Smooth muscle cell (in vitro differentiated cells): ENCODE measurements around the gene ASCL5. TPM values are rescaled to one million over a fixed set of nuclear protein-coding genes. Genes with fewer than 3 reads are reported as not detected.

Source experiments
- DNase-seq: peaks from one replicate; lab custom pipeline; 2025; ENCODE audit not compliant: unreplicated experiment; lab: John Stamatoyannopoulos, UW
- H2AFZ ChIP-seq: fragments of 200-600 bp; sonication (generic); 2 replicates; pipeline ENCODE4 v1.6.0; 2016; ENCODE audit warnings: antibody characterized with exemption, low read depth, mild to moderate bottlenecking
- H3F3A ChIP-seq: fragments of 200-600 bp; sonication (generic); 2 replicates; pipeline ENCODE4 v1.6.0; 2017; ENCODE audit warnings: antibody characterized with exemption, low read depth
- H3K27ac ChIP-seq: fragments of 200-600 bp; sonication (generic); 2 replicates; pipeline ENCODE4 v1.5.1; 2016; ENCODE audit warnings: low read depth, mild to moderate bottlenecking
- H3K27me3 ChIP-seq: fragments of 200-600 bp; sonication (generic); 2 replicates; pipeline ENCODE4 v1.6.1; 2016; ENCODE audit warnings: low read depth, mild to moderate bottlenecking
- H3K36me3 ChIP-seq: fragments of 200-600 bp; sonication (generic); 2 replicates; pipeline ENCODE4 v1.5.1; 2016; ENCODE audit warnings: low read depth
- H3K4me1 ChIP-seq: fragments of 200-600 bp; sonication (generic); 2 replicates; pipeline ENCODE4 v1.5.1; 2016; ENCODE audit warnings: low read depth
- H3K4me2 ChIP-seq: fragments of 200-600 bp; sonication (generic); 2 replicates; pipeline ENCODE4 v1.6.0; 2016; ENCODE audit warnings: mild to moderate bottlenecking
- H3K4me3 ChIP-seq: fragments of 200-600 bp; sonication (generic); 2 replicates; pipeline ENCODE4 v1.5.1; 2016; ENCODE audit warnings: mild to moderate bottlenecking
- H3K79me2 ChIP-seq: fragments of 200-600 bp; sonication (generic); 2 replicates; pipeline ENCODE4 v1.6.0; 2016; ENCODE audit warnings: low read depth, mild to moderate bottlenecking
- H3K9ac ChIP-seq: fragments of 200-600 bp; sonication (generic); 2 replicates; pipeline ENCODE4 v1.6.0; 2016; ENCODE audit warnings: low read depth
- H3K9me3 ChIP-seq: fragments of 200-600 bp; sonication (generic); replicated peaks from 2 replicates; pipeline ENCODE4 v1.5.1; 2016; ENCODE audit warnings: low read depth
- H4K20me1 ChIP-seq: fragments of 200-600 bp; sonication (generic); 2 replicates; pipeline ENCODE4 v1.6.0; 2016; ENCODE audit warnings: low read depth
- CTCF ChIP-seq: fragments of 200-600 bp; sonication (generic); IDR thresholded peaks from 2 replicates; pipeline ENCODE4 v1.5.1; 2017; ENCODE audit warnings: borderline replicate concordance, mild to moderate bottlenecking, antibody characterized with exemption; ENCODE audit not compliant: insufficient read depth, poor library complexity, severe bottlenecking
- WGBS: methylation state at CpG from one replicate; pipeline ENCODE4 v1.1.7; 2016; ENCODE audit warnings: low lambda C conversion rate; 5-methylcytosine and 5-hydroxymethylcytosine counted together
- polyA plus RNA-seq: library from polyadenylated mRNA; unstranded; fragments of >200 nt; fragmentation: Nextera tagmentation; extraction: Ambion mirVana; gene quantifications from 2 replicates; pipeline ENCODE4 v1.2.1, GENCODE V29; 2016
- total RNA-seq: library from RNA; depleted of rRNA; stranded (reverse); fragments of >200 nt; gene quantifications from 2 replicates; pipeline ENCODE4 v1.2.3, GENCODE V29; 2014

Gene ASCL5
- total and polyA plus RNA-seq, 2 experiments from 2014 or later: not detected

- H3K27ac ChIP-seq: no peak overlapping the region
- no peak overlapping the region for H3K4me2 ChIP-seq
- WGBS: 92% methylated on average over 4 of the region's 4 CpGs
- no peak for TF ChIP-seq CTCF
- H3K9ac ChIP-seq: no peak overlapping the region
- DNase-seq: no peak
- no peaks in the 10 kb centered on the region for H3K9me3 ChIP-seq
- H3K4me3 ChIP-seq: no peak overlapping the region
- H4K20me1 ChIP-seq: no peaks in the 10 kb centered on the region
- H3K79me2 ChIP-seq: no peaks in the 10 kb centered on the region
- no peaks in the 10 kb centered on the region for H3K27me3 ChIP-seq
- H2AFZ ChIP-seq: no peak overlapping the region
- no peaks in the 10 kb centered on the region for H3K4me1 ChIP-seq
- H3K36me3 ChIP-seq: no peaks in the 10 kb centered on the region
- H3F3A ChIP-seq: peaks cover 18% of the 10 kb centered on the region
Observed at GRCh38 chr1:201172999-201173610, 46.1 kb upstream of the ASCL5 start.

- Histone ChIP-seq H4K20me1 (no peaks in the 10 kb centered on the region), H2AFZ (no peak overlapping the region), H3K9me3 (no peaks in the 10 kb centered on the region), H3K4me2 (no peak overlapping the region), H3K36me3 (no peaks in the 10 kb centered on the region), H3K4me1 (no peaks in the 10 kb centered on the region), H3K27me3 (no peaks in the 10 kb centered on the region), H3K79me2 (no peaks in the 10 kb centered on the region), H3K27ac (no peak overlapping the region), H3K4me3 (no peak overlapping the region), H3F3A (peaks cover 18% of the 10 kb centered on the region), H3K9ac (no peak overlapping the region)
- no peak for DNase-seq
- 59% methylated on average over 4 of the region's 4 CpGs for WGBS
- no peak for TF ChIP-seq CTCF
Observed at GRCh38 chr1:201172326-201172725, 45.3 kb upstream of the ASCL5 start.

GRCh38 chr1:201171063-201172036 lies 44.4 kb upstream of the ASCL5 start:
- peak; percentile 68 for DNase-seq
- H3K4me3 ChIP-seq: peak overlapping the region; percentile 61
- H3K36me3 ChIP-seq: no peaks in the 10 kb centered on the region
- H3K79me2 ChIP-seq: no peaks in the 10 kb centered on the region
- peaks cover 18% of the 10 kb centered on the region for H3F3A ChIP-seq
- H4K20me1 ChIP-seq: no peaks in the 10 kb centered on the region
- peak overlapping the region; percentile 84 for H2AFZ ChIP-seq
- no peaks in the 10 kb centered on the region for H3K4me1 ChIP-seq
- 8% methylated on average over 48 of the region's 48 CpGs for WGBS
- peak overlapping the region; percentile 91 for H3K4me2 ChIP-seq
- H3K9me3 ChIP-seq: no peaks in the 10 kb centered on the region
- no peaks in the 10 kb centered on the region for H3K27me3 ChIP-seq
- TF ChIP-seq CTCF: peak; percentile 39
- peak overlapping the region; percentile 88 for H3K27ac ChIP-seq
- H3K9ac ChIP-seq: peak overlapping the region; percentile 80
